ENCODE results near the gene DOK4. TPM values are rescaled to one million over a fixed set of nuclear protein-coding genes. Genes with fewer than 3 reads are reported as not detected.

DOK4 gene
- total and polyA plus RNA-seq, 2 donors (not counting 3 experiments of a cell fraction or from before 2014, with no cell fraction given): 22.3 to 23.4 TPM

GRCh38 chr16:57489229-57489628, 2.9 kb upstream of the DOK4 start:
- intact Hi-C loops (cut with micrococcal nuclease): no loop called here
- Histone ChIP-seq H3K4me1 (ENCODE audit: control insufficient read depth, extremely low read depth, insufficient read depth, low read length) (peaks cover 6% of the 10 kb centered on the region), H3K4me3 (replicated peaks in 1 of 3; ENCODE audit: insufficient read depth in 1 of 3, low read depth in 1 of 3, low read length in 3 of 3) (no peak overlapping the region), H3K4me2 (ENCODE audit: insufficient read depth, low read length) (no peak overlapping the region), H3K27ac (ENCODE audit: insufficient read depth, low read depth, low read length) (no peak overlapping the region), H3K9ac (replicated peaks; ENCODE audit: extremely low read depth, insufficient read depth, low read length) (no peak overlapping the region), H3K9me1 (replicated peaks; ENCODE audit: control insufficient read depth, extremely low read depth, insufficient read depth, low read length) (no peaks in the 10 kb centered on the region), H2AFZ (ENCODE audit: low read depth, low read length) (no peak overlapping the region), H4K20me1 (replicated peaks; ENCODE audit: control insufficient read depth, extremely low read depth, insufficient read depth, low read length) (no peaks in the 10 kb centered on the region), H3K9me3 (replicated peaks; ENCODE audit: control insufficient read depth, insufficient read depth, low read length) (no peaks in the 10 kb centered on the region), H3K27me3 (ENCODE audit: control insufficient read depth in 2 of 2, insufficient read depth in 2 of 2, low read length in 2 of 2) (peaks cover 1 to 11% of the 10 kb centered on the region in 2 experiments), H3K36me3 (ENCODE audit: control insufficient read depth in 2 of 2, extremely low read depth in 1 of 2, insufficient read depth in 2 of 2, low read length in 2 of 2) (no peaks in the 10 kb centered on the region), H3K79me2 (ENCODE audit: control insufficient read depth, insufficient read depth, low read length) (no peaks in the 10 kb centered on the region)
- no TSS peak for BruUV-seq (replicated peaks)
- ChIA-PET POLR2A (no interaction called here), CTCF (interaction anchor here (5.3 kb wide), 1 partner anchor 30 kb away, joined by 27 read pairs; no protein-coding TSS in a partner anchor)
- no peak for DNase-seq (ENCODE audit: low read depth, low spot score)
- TF ChIP-seq JUN (IDR thresholded peaks at IDR 0.05; ENCODE audit: borderline replicate concordance, insufficient read depth, insufficient read length, low read depth) (no peak), POLR2AphosphoS5 (IDR thresholded peaks at IDR 0.05; ENCODE audit: insufficient read depth, low read depth, low read length) (no peak), CTCF (IDR thresholded peaks at IDR 0.05; ENCODE audit: extremely low read depth in 1 of 2, insufficient read depth in 1 of 2, low read depth in 1 of 2, low read length in 2 of 2) (no peak), MAX (IDR thresholded peaks at IDR 0.05; ENCODE audit: insufficient read depth, insufficient read length) (no peak), MYC (IDR thresholded peaks at IDR 0.05; ENCODE audit: low read depth, low read length) (no peak), EZH2 (IDR thresholded peaks at IDR 0.05; ENCODE audit: borderline replicate concordance, low read depth, low read length, severe bottlenecking) (no peak), POLR2A (IDR thresholded peaks at IDR 0.05; ENCODE audit: low read depth, low read length) (no peak), GATA2 (IDR thresholded peaks at IDR 0.05; ENCODE audit: insufficient read depth, insufficient read length, low read depth, low read length) (no peak), FOS (IDR thresholded peaks at IDR 0.05; ENCODE audit: borderline replicate concordance, insufficient read depth, low read length) (no peak)
- no peak for FAIRE-seq
- dilution Hi-C loops (cut with MboI; ENCODE audit: extremely low pct_ligation_motif_present, low sequenced_read_pairs): no loop called here

All from endothelial cell of umbilical vein (primary cell).